ENCODE measurements around the gene GNG3.
"Not testable (repeated sequence)": the region's sequence is repeated elsewhere in the genome, so short reads cannot be mapped to it uniquely, and the experiment has no call there.

The GNG3 gene

GRCh38 chr11:62702246-62702645, 5.2 kb upstream of the GNG3 start:
- CTCF ChIA-PET: interaction anchor here (0.6 kb wide), 1 partner anchor 18 kb away, joined by 3 read pairs; no protein-coding TSS in a partner anchor
- DNase-seq (ENCODE audit: extremely low spot score): no peak
- POLR2A ChIA-PET: interaction anchor here (1.5 kb wide), 1 partner anchor 24 kb away, joined by 3 read pairs; no protein-coding TSS in a partner anchor
- TF ChIP-seq L3MBTL2 (conservative IDR thresholded peaks at IDR 0.05): no peak
- TF ChIP-seq FOXK2 (IDR thresholded peaks at IDR 0.05): no peak
- no peak for TF ChIP-seq NFRKB (IDR thresholded peaks at IDR 0.05)
- no peak for TF ChIP-seq ZNF384 (IDR thresholded peaks at IDR 0.05)
- no peak for TF ChIP-seq ARNT (IDR thresholded peaks at IDR 0.05)
- no peak for TF ChIP-seq TARDBP (IDR thresholded peaks at IDR 0.05)
- no peak for TF ChIP-seq LEF1 (IDR thresholded peaks at IDR 0.05; ENCODE audit: borderline replicate concordance)
- no peak for TF ChIP-seq CTBP1 (IDR thresholded peaks at IDR 0.05; ENCODE audit: borderline replicate concordance)

GRCh38 chr11:62703921-62704320, 3.6 kb upstream of the GNG3 start:
- DNase-seq (ENCODE audit: extremely low spot score); POLR2A ChIA-PET: not testable (repeated sequence)
- CTCF ChIA-PET: interaction anchor here (0.7 kb wide), 1 partner anchor 30 kb away, joined by 3 read pairs; no protein-coding TSS in a partner anchor

- no peak for DNase-seq (ENCODE audit: extremely low spot score)
- CTCF ChIA-PET: no interaction called here
- TF ChIP-seq FOXA1 (IDR thresholded peaks at IDR 0.05) (no peak), ZNF384 (IDR thresholded peaks at IDR 0.05) (no peak)
- POLR2A ChIA-PET: interaction anchor here (0.6 to 6.6 kb wide), 12 partner anchors 20 to 368 kb away, joined by 3 to 65 read pairs (median 3); partner anchors contain the start of genes ASRGL1, B3GAT3, HNRNPUL2 and LBHD1
Measured at GRCh38 chr11:62705413-62705812, 2.1 kb upstream of the GNG3 start.

DNA sequence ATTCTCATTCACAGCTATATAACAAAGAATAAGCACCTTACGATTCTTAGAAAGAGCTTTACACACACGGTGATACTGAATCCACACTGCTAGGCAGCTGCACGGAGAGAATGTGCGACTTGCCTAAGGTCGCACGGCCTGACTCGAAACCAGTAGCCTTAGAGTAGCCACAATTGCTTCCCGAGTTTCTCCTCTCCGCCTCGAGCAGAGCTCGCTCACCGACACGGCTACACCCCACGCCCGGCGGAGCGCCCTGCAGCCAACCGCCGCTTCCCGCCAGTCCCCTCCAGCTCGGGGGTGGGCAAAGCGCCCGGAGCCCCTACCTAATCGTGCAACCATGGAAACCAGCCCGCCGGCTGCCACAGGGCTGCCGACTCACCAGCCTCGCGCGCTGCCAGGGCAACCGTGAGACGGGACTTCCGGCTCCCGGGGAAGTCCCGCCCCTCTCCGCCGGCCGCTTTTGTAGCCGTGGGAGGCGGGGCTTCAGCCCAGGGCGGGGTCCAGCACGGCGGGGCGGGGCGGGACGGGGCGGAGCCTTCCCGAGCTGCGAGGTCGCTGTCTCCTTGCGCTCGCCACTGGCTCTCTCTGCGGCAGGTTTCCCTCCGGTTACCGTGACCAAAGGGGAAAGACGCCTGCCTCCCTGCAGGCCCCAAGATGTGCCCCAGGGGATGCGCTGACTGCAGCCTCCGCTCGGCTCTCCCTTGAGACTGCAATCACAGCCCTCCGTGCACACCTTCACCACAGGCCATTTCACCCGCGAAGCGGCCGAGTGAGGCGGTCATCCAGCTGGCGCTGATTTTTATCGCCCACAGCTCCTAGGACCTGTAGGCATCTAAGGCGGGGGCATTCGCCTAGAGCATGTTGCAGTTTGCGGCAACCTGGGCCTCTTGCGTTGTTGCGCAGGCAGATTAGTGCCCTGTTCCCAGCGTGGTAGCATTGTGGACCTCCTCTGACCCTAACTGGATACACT, 1.3 kb upstream of the GNG3 start:
- TF ChIP-seq HDGF (IDR thresholded peaks at IDR 0.05; ENCODE audit: borderline replicate concordance): no peak
- TF ChIP-seq L3MBTL2 (conservative IDR thresholded peaks at IDR 0.05): no peak
- no peak for TF ChIP-seq BHLHE40 (IDR thresholded peaks at IDR 0.05; ENCODE audit: borderline replicate concordance)
- peak; percentile 43; the same call in 1 of the 2 replicates for TF ChIP-seq ELF4 (IDR thresholded peaks at IDR 0.05)
- TF ChIP-seq ZNF384 (IDR thresholded peaks at IDR 0.05): no peak
- TF ChIP-seq, protein P1, sequence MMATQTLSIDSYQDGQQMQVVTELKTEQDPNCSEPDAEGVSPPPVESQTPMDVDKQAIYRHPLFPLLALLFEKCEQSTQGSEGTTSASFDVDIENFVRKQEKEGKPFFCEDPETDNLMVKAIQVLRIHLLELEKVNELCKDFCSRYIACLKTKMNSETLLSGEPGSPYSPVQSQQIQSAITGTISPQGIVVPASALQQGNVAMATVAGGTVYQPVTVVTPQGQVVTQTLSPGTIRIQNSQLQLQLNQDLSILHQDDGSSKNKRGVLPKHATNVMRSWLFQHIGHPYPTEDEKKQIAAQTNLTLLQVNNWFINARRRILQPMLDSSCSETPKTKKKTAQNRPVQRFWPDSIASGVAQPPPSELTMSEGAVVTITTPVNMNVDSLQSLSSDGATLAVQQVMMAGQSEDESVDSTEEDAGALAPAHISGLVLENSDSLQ (IDR thresholded peaks at IDR 0.05): no peak
- ChIA-PET CTCF (interaction anchor here (1.7 kb wide), 1 partner anchor 80 kb away, joined by 5 read pairs; no protein-coding TSS in a partner anchor), POLR2A (interaction anchor here (0.6 to 6.6 kb wide), 17 partner anchors 19 to 369 kb away, joined by 3 to 65 read pairs (median 3); partner anchors contain the start of genes ASRGL1, B3GAT3, HNRNPUL2 and INTS5)
- peak; percentile 93 for DNase-seq (ENCODE audit: extremely low spot score)

DNA sequence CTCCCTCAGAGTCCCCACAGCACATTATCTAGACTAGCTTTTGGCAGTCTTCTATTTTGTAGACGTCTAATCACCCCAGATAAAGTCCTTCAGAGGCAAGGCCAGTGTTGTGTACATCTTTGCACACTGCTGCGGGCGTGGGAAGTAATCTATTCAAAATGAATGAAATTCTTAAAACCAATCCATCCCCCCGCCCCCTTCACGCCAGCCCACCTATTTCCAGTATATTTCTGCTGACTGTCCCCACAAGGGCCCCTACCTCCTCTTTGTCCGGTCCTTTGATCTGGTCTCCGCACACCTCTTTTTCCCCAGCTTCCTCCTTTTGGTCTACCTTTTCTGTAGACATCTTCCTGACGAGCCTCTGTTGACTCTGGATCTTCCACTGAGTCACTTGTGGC, 627 bp upstream of the GNG3 start:
- CTCF ChIA-PET: interaction anchor here (0.5 to 1.7 kb wide), 2 partner anchors 12 to 80 kb away, joined by 3 to 5 read pairs; no protein-coding TSS in a partner anchor
- TF ChIP-seq FOXK2 (IDR thresholded peaks at IDR 0.05): no peak
- no peak for TF ChIP-seq TARDBP (IDR thresholded peaks at IDR 0.05)
- no peak for TF ChIP-seq SUZ12 (IDR thresholded peaks at IDR 0.05)
- TF ChIP-seq ELF4 (IDR thresholded peaks at IDR 0.05): no peak
- TF ChIP-seq L3MBTL2 (conservative IDR thresholded peaks at IDR 0.05): no peak
- no peak for TF ChIP-seq FOXA1 (IDR thresholded peaks at IDR 0.05)
- no peak for TF ChIP-seq ZNF384 (IDR thresholded peaks at IDR 0.05)
- TF ChIP-seq ARNT (IDR thresholded peaks at IDR 0.05): no peak
- no peak for TF ChIP-seq LEF1 (IDR thresholded peaks at IDR 0.05; ENCODE audit: borderline replicate concordance)
- TF ChIP-seq NFRKB (IDR thresholded peaks at IDR 0.05): no peak
- no peak for TF ChIP-seq BHLHE40 (IDR thresholded peaks at IDR 0.05; ENCODE audit: borderline replicate concordance)
- TF ChIP-seq HDGF (IDR thresholded peaks at IDR 0.05; ENCODE audit: borderline replicate concordance): no peak
- no peak for TF ChIP-seq FOXM1 (IDR thresholded peaks at IDR 0.05; ENCODE audit: borderline replicate concordance)
- TF ChIP-seq SP1 (IDR thresholded peaks at IDR 0.05): no peak
- TF ChIP-seq, protein P1 (IDR thresholded peaks at IDR 0.05): no peak
- no peak for TF ChIP-seq CTBP1 (IDR thresholded peaks at IDR 0.05; ENCODE audit: borderline replicate concordance)
- POLR2A ChIA-PET: interaction anchor here (1.0 to 6.6 kb wide), 12 partner anchors 19 to 148 kb away, joined by 3 to 65 read pairs (median 6); partner anchors contain the start of genes HNRNPUL2, INTS5, LBHD1 and MTA2
- no peak for DNase-seq (ENCODE audit: extremely low spot score)

DNA sequence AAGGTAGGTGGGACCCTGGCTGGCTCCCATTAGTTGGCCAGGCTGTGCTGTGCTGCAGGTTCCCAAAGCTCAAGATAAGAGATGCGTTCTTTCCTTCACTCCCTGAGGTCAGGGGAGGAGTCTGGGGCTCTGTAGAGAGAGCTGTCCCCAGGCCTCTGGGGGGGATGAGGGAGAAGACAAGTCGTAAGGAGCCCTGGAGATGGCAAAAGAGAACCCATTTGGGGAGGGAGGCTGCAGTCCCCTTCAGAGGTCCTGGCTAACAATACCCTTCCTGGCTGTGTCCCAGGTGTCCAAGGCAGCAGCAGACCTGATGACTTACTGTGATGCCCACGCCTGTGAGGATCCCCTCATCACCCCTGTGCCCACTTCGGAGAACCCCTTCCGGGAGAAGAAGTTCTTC, 916 bp downstream of the GNG3 start:
- no peak for DNase-seq (ENCODE audit: extremely low spot score)
- CTCF ChIA-PET: no interaction called here
- TF ChIP-seq FOXK2 (IDR thresholded peaks at IDR 0.05) (no peak), CTBP1 (IDR thresholded peaks at IDR 0.05; ENCODE audit: borderline replicate concordance) (no peak), FOXA1 (IDR thresholded peaks at IDR 0.05) (no peak), BHLHE40 (IDR thresholded peaks at IDR 0.05; ENCODE audit: borderline replicate concordance) (no peak), NFRKB (IDR thresholded peaks at IDR 0.05) (no peak), SUZ12 (IDR thresholded peaks at IDR 0.05) (no peak), ZNF384 (IDR thresholded peaks at IDR 0.05) (no peak), L3MBTL2 (conservative IDR thresholded peaks at IDR 0.05) (no peak), LEF1 (IDR thresholded peaks at IDR 0.05; ENCODE audit: borderline replicate concordance) (no peak), ARNT (IDR thresholded peaks at IDR 0.05) (no peak), TARDBP (IDR thresholded peaks at IDR 0.05) (no peak), ELF4 (IDR thresholded peaks at IDR 0.05) (no peak), SP1 (IDR thresholded peaks at IDR 0.05) (no peak)
- TF ChIP-seq, protein P1 (IDR thresholded peaks at IDR 0.05): no peak
- POLR2A ChIA-PET: interaction anchor here (0.8 to 6.6 kb wide), 7 partner anchors 17 to 134 kb away, joined by 3 to 65 read pairs (median 4); partner anchors contain the start of genes EEF1G, HNRNPUL2, MTA2 and TTC9C

All from HEK293T (cell line).